SK-N-SH treated with all-trans-retinoic acid at 6 μM for 48 hours (cell line): Measurements from ENCODE around the gene CDC45.

Source experiments
- RARB ChIP-seq: fragments of 250-450 bp; sonication (Bioruptor Pico); IDR thresholded peaks from 2 replicates; pipeline ENCODE4 v1.8.0; 2021; ENCODE audit warnings: mild to moderate bottlenecking, moderate library complexity
- TF ChIP-seq, protein P1 (sequence below): fragments of 250-450 bp; sonication (Bioruptor Pico); IDR thresholded peaks from 2 replicates; pipeline ENCODE4 v1.5.1; 2021; ENCODE audit warnings: mild to moderate bottlenecking, moderate library complexity

- TF ChIP-seq RARB = no peak
- TF ChIP-seq, protein P1, sequence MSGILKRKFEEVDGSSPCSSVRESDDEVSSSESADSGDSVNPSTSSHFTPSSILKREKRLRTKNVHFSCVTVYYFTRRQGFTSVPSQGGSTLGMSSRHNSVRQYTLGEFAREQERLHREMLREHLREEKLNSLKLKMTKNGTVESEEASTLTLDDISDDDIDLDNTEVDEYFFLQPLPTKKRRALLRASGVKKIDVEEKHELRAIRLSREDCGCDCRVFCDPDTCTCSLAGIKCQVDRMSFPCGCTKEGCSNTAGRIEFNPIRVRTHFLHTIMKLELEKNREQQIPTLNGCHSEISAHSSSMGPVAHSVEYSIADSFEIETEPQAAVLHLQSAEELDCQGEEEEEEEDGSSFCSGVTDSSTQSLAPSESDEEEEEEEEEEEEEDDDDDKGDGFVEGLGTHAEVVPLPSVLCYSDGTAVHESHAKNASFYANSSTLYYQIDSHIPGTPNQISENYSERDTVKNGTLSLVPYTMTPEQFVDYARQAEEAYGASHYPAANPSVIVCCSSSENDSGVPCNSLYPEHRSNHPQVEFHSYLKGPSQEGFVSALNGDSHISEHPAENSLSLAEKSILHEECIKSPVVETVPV = no peak
Measured at GRCh38 chr22:19546680-19547079, 67.0 kb downstream of the CDC45 start.
